HepG2 (cell line): ENCODE results near the gene NDUFS2. TPM values are rescaled to one million over a fixed set of nuclear protein-coding genes. Genes with fewer than 3 reads are reported as not detected.

Experiments
- AHR ChIP-seq: IDR thresholded peaks from 2 replicates; pipeline ENCODE4 v1.6.1; 2018; ENCODE audit warnings: missing genetic modification reagents, missing compliant biosample characterization
- ATF7-NPFF ChIP-seq: sonication (generic); formaldehyde crosslinking; IDR thresholded peaks from 2 replicates; pipeline ENCODE4 v1.8.1; 2023; ENCODE audit warnings: mild to moderate bottlenecking, low read depth, missing genetic modification reagents, moderate library complexity
- BHLHE40 ChIP-seq: IDR thresholded peaks from 2 replicates; pipeline ENCODE4 v1.6.1; 2011; ENCODE audit warnings: low read length, improper control_type of control experiment
- BORCS8-MEF2B ChIP-seq: sonication (generic); formaldehyde crosslinking; IDR thresholded peaks from 2 replicates; pipeline ENCODE4 v1.8.0; 2022; ENCODE audit warnings: mild to moderate bottlenecking, missing genetic modification reagents
- CREB1 ChIP-seq, 2 experiments: fragments of 450-650 bp in 1 of 2; IDR thresholded peaks; 2 replicates each; pipeline ENCODE4 v1.6.1; 2016 to 2017; ENCODE audit warnings: control low read depth in 1 of 2, mild to moderate bottlenecking in 1 of 2, missing compliant biosample characterization in 1 of 2, missing genetic modification characterization in 1 of 2
- ISX ChIP-seq: sonication (generic); formaldehyde crosslinking; conservative IDR thresholded peaks from 2 replicates; pipeline ENCODE4 v1.5.0; 2020; ENCODE audit warnings: missing genetic modification reagents
- KDM5A ChIP-seq: fragments of 200-600 bp; sonication (generic); IDR thresholded peaks from 2 replicates; pipeline ENCODE4 v1.7.0; 2018; ENCODE audit warnings: antibody characterized with exemption, mild to moderate bottlenecking, low read length, borderline replicate concordance
- MIER3 ChIP-seq: IDR thresholded peaks from 2 replicates; pipeline ENCODE4 v1.6.1; 2016; ENCODE audit warnings: missing compliant biosample characterization, borderline replicate concordance
- NFYB ChIP-seq: sonication (generic); formaldehyde crosslinking; IDR thresholded peaks from 2 replicates; pipeline ENCODE4 v1.4.0; 2020; ENCODE audit warnings: missing genetic modification reagents
- SPEN ChIP-seq: sonication (generic); formaldehyde crosslinking; IDR thresholded peaks from 2 replicates; pipeline ENCODE4 v1.5.1; 2020; ENCODE audit warnings: low read depth, mild to moderate bottlenecking, missing genetic modification reagents
- ZMYM2 ChIP-seq: sonication (generic); formaldehyde crosslinking; IDR thresholded peaks from 2 replicates; pipeline ENCODE4 v1.8.0; 2022; ENCODE audit warnings: mild to moderate bottlenecking, missing genetic modification reagents
- ZNF18 ChIP-seq: sonication (generic); formaldehyde crosslinking; IDR thresholded peaks from 2 replicates; pipeline ENCODE4 v1.8.0; 2022; ENCODE audit warnings: mild to moderate bottlenecking, missing genetic modification reagents; ENCODE audit not compliant: insufficient replicate concordance
- ZNF383 ChIP-seq: sonication (generic); formaldehyde crosslinking; IDR thresholded peaks from 2 replicates; pipeline ENCODE4 v1.4.0; 2020; ENCODE audit warnings: missing genetic modification reagents, mild to moderate bottlenecking, borderline replicate concordance
- ZNF562 ChIP-seq: sonication (generic); formaldehyde crosslinking; IDR thresholded peaks from 2 replicates; pipeline ENCODE4 v1.8.0; 2022; ENCODE audit warnings: missing genetic modification reagents, borderline replicate concordance
- ZNF574 ChIP-seq: sonication (generic); formaldehyde crosslinking; IDR thresholded peaks from 2 replicates; pipeline ENCODE4 v1.4.0; 2020; ENCODE audit warnings: missing genetic modification reagents
- ZNF615 ChIP-seq: sonication (generic); formaldehyde crosslinking; IDR thresholded peaks from 2 replicates; pipeline ENCODE4 v1.5.0; 2020; ENCODE audit warnings: mild to moderate bottlenecking, missing genetic modification reagents, borderline replicate concordance
- ZNF788 ChIP-seq: sonication (generic); formaldehyde crosslinking; IDR thresholded peaks from 2 replicates; pipeline ENCODE4 v1.5.0; 2020; ENCODE audit warnings: mild to moderate bottlenecking, missing genetic modification reagents, borderline replicate concordance
- ZZZ3 ChIP-seq: sonication (generic); formaldehyde crosslinking; IDR thresholded peaks from 2 replicates; pipeline ENCODE4 v1.4.0; 2020; ENCODE audit warnings: missing genetic modification reagents, mild to moderate bottlenecking, borderline replicate concordance
- polyA plus RNA-seq, 8 experiments: library from polyadenylated mRNA; depleted of rRNA in 3 of 8; stranded (reverse) in 7 of 8; unstranded in 1 of 8; fragments of >200 nt; fragmentation: Illumina TruSeq in 4 of 8; extraction: Trizol in 4 of 8; gene quantifications; 2 replicates each; pipeline versions ENCODE4 v1.2.1 to v1.2.3, GENCODE V29; 2011 to 2016; ENCODE audit warnings: low read depth in 4 of 8, missing spikeins in 1 of 8, mixed read lengths in 1 of 8; ENCODE audit not compliant: insufficient read depth in 1 of 8
- total RNA-seq, 5 experiments: library from RNA; depleted of rRNA; stranded (reverse); fragments of >200 nt; fragmentation: Illumina TruSeq; extraction: Trizol; gene quantifications; 2 replicates each; pipeline ENCODE4 v1.2.3, GENCODE V29; 2016; ENCODE audit warnings: low read depth in 1 of 5
- TF ChIP-seq, protein P1 (sequence below): sonication (generic); formaldehyde crosslinking; IDR thresholded peaks from 2 replicates; pipeline ENCODE4 v1.4.0; 2020; ENCODE audit warnings: missing genetic modification reagents
- TF ChIP-seq, protein P2 (sequence below): sonication (generic); formaldehyde crosslinking; conservative IDR thresholded peaks from 2 replicates; pipeline ENCODE4 v1.4.0; 2020; ENCODE audit warnings: missing genetic modification reagents

The NDUFS2 gene
- total and polyA plus RNA-seq, 2 of the 13 experiments (the other 11 are each of a cell fraction or from before 2014, with no cell fraction given) = 89.9 to 118 TPM

DNA sequence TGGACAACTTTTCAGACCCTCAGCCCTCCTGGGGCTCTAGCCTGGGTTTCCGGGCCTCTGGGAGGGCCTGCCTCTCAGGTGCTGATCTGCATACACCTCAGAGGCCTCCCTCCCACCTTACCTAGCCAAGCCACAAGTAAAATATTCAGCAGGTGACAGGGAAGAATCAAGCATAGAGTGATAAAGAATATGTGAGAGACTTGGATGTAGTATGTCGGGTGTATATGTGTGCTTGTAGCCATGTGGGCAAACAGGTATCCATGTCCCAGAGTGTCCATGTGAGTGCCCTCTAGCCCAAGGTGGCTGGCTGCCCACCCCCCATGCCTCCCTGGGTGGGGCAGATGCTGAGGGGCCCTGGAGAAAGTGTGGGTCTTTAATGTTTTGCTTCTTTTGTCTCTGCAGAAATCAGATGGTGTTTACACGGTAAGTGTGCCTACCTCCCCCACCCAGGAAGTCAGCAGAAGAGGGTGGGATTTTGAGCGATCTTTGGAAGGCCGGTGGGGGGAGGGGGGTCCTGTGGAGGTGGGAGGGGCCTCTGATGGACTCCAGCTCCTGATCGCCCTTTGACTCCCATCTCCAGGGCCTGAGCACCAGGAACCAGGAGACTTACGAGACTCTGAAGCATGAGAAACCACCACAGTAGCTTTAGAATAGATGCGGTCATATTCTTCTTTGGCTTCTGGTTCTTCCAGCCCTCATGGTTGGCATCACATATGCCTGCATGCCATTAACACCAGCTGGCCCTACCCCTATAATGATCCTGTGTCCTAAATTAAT is 16.3 kb downstream of the NDUFS2 start (continued):
- TF ChIP-seq, protein P1, sequence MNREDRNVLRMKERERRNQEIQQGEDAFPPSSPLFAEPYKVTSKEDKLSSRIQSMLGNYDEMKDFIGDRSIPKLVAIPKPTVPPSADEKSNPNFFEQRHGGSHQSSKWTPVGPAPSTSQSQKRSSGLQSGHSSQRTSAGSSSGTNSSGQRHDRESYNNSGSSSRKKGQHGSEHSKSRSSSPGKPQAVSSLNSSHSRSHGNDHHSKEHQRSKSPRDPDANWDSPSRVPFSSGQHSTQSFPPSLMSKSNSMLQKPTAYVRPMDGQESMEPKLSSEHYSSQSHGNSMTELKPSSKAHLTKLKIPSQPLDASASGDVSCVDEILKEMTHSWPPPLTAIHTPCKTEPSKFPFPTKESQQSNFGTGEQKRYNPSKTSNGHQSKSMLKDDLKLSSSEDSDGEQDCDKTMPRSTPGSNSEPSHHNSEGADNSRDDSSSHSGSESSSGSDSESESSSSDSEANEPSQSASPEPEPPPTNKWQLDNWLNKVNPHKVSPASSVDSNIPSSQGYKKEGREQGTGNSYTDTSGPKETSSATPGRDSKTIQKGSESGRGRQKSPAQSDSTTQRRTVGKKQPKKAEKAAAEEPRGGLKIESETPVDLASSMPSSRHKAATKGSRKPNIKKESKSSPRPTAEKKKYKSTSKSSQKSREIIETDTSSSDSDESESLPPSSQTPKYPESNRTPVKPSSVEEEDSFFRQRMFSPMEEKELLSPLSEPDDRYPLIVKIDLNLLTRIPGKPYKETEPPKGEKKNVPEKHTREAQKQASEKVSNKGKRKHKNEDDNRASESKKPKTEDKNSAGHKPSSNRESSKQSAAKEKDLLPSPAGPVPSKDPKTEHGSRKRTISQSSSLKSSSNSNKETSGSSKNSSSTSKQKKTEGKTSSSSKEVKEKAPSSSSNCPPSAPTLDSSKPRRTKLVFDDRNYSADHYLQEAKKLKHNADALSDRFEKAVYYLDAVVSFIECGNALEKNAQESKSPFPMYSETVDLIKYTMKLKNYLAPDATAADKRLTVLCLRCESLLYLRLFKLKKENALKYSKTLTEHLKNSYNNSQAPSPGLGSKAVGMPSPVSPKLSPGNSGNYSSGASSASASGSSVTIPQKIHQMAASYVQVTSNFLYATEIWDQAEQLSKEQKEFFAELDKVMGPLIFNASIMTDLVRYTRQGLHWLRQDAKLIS (CRISPR knock-in tag) = peak; percentile 5; the same call in 1 of the 2 replicates
- 0 out of 2 replicates have a peak, but pooled peaks have one; percentile 15 for TF ChIP-seq ZNF562 (CRISPR knock-in tag)
- TF ChIP-seq ZNF788 (CRISPR knock-in tag) = peak; percentile 59; the same call in 1 of the 2 replicates
- TF ChIP-seq ZNF383 (CRISPR knock-in tag) = no peak
- TF ChIP-seq, protein P2, sequence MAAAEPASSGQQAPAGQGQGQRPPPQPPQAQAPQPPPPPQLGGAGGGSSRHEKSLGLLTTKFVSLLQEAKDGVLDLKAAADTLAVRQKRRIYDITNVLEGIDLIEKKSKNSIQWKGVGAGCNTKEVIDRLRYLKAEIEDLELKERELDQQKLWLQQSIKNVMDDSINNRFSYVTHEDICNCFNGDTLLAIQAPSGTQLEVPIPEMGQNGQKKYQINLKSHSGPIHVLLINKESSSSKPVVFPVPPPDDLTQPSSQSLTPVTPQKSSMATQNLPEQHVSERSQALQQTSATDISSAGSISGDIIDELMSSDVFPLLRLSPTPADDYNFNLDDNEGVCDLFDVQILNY (CRISPR knock-in tag) = no peak
- no peak for TF ChIP-seq ATF7-NPFF (CRISPR knock-in tag)
- peak; percentile 38; the same call in 1 of the 2 replicates for TF ChIP-seq ZMYM2 (CRISPR knock-in tag)
- TF ChIP-seq CREB1 (IDR thresholded peaks at IDR 0.05) = no peak
- peak; percentile 73 for TF ChIP-seq CREB1 (CRISPR knock-in tag; IDR thresholded peaks at IDR 0.05)
- TF ChIP-seq AHR (CRISPR knock-in tag) = no peak
- TF ChIP-seq NFYB (CRISPR knock-in tag) = no peak
- no peak for TF ChIP-seq ZNF18 (CRISPR knock-in tag)
- TF ChIP-seq BHLHE40 = no peak
- TF ChIP-seq ZZZ3 (CRISPR knock-in tag) = no peak
- no peak for TF ChIP-seq ZNF615 (CRISPR knock-in tag)
- no peak for TF ChIP-seq KDM5A
- peak; percentile 37 for TF ChIP-seq ZNF574 (CRISPR knock-in tag)
- no peak for TF ChIP-seq ISX
- peak; percentile 50; the same call in 1 of the 2 replicates for TF ChIP-seq MIER3 (CRISPR knock-in tag)
- TF ChIP-seq SPEN (CRISPR knock-in tag) = peak; percentile 59; the same call in 1 of the 2 replicates
- no peak for TF ChIP-seq BORCS8-MEF2B (CRISPR knock-in tag)
